Urinary bladder (tissue), 4 donors: ENCODE data around the gene PDE1C. TPM values are rescaled to one million over a fixed set of nuclear protein-coding genes. Genes with fewer than 3 reads are reported as not detected.

Experiments used
- DNase-seq: peaks from one replicate; pipeline ENCODE4 v3.0.0-alpha.2; 2015; ENCODE audit errors: extremely low spot score
- H3K27ac ChIP-seq: one replicate; pipeline ENCODE4 v1.5.1; 2013; ENCODE audit warnings: low read depth, mild to moderate bottlenecking, moderate library complexity
- H3K36me3 ChIP-seq: one replicate; pipeline ENCODE4 v1.6.1; 2013; ENCODE audit warnings: mild to moderate bottlenecking, moderate library complexity; ENCODE audit not compliant: insufficient read depth
- H3K4me1 ChIP-seq: one replicate; pipeline ENCODE4 v1.6.1; 2013; ENCODE audit warnings: mild to moderate bottlenecking, moderate library complexity; ENCODE audit not compliant: insufficient read depth
- H3K4me3 ChIP-seq: one replicate; pipeline ENCODE4 v1.5.1; 2013; ENCODE audit warnings: low read depth, low read length
- WGBS: extraction: QIAGEN DNeasy Blood & Tissue Kit; methylation state at CpG from one replicate; pipeline ENCODE4 v1.1.7; 2013; 5-methylcytosine and 5-hydroxymethylcytosine counted together
- polyA plus RNA-seq: library from polyadenylated mRNA; stranded (reverse); fragments of 200-250 nt; gene quantifications from one replicate; pipeline ENCODE4 v1.2.3, GENCODE V29; 2013
- total RNA-seq: library from RNA; depleted of rRNA; stranded (reverse); fragments of >200 nt; gene quantifications from one replicate; pipeline ENCODE4 v1.2.3, GENCODE V29; 2014
- donor health status: healthy with polysubstance abuse.
- donor health status: healthy.

The PDE1C gene
- total and polyA plus RNA-seq, 2 donors, result 15.9 to 20.4 TPM

GRCh38 chr7:31955641-31956040 is 114.6 kb downstream of the PDE1C start:
- no peaks in the 10 kb centered on the region for H3K4me1 ChIP-seq
- no peak overlapping the region for H3K27ac ChIP-seq
- WGBS, result 91% methylated on average over 6 of the region's 6 CpGs
- H3K36me3 ChIP-seq, result no peaks in the 10 kb centered on the region
- no peak overlapping the region for H3K4me3 ChIP-seq
- DNase-seq, result no peak

GRCh38 chr7:31955021-31955420 is 115.2 kb downstream of the PDE1C start:
- WGBS, result 61% methylated on average over 5 of the region's 5 CpGs
- DNase-seq, result no peak
- H3K36me3 ChIP-seq, result no peaks in the 10 kb centered on the region
- no peak overlapping the region for H3K4me3 ChIP-seq
- H3K27ac ChIP-seq, result no peak overlapping the region
- no peaks in the 10 kb centered on the region for H3K4me1 ChIP-seq

GRCh38 chr7:31954500-31954899 is 115.7 kb downstream of the PDE1C start:
- 70% methylated on average over 2 of the region's 2 CpGs for WGBS
- Histone ChIP-seq H3K4me1 (no peaks in the 10 kb centered on the region), H3K4me3 (no peak overlapping the region), H3K36me3 (no peaks in the 10 kb centered on the region), H3K27ac (no peak overlapping the region)
- DNase-seq, result no peak

GRCh38 chr7:31953432-31953831 is 116.8 kb downstream of the PDE1C start:
- WGBS, result 83% methylated on average over 2 of the region's 2 CpGs
- DNase-seq, result no peak
- Histone ChIP-seq H3K4me1 (no peaks in the 10 kb centered on the region), H3K4me3 (no peak overlapping the region), H3K27ac (no peak overlapping the region), H3K36me3 (no peaks in the 10 kb centered on the region)

GRCh38 chr7:31950091-31950755 is 120.0 kb downstream of the PDE1C start:
- Histone ChIP-seq H3K4me1 (no peaks in the 10 kb centered on the region), H3K4me3 (no peak overlapping the region), H3K27ac (no peak overlapping the region), H3K36me3 (no peaks in the 10 kb centered on the region)
- no peak for DNase-seq
- WGBS, result 66% methylated on average over 4 of the region's 4 CpGs

GRCh38 chr7:31948029-31948428 is 122.2 kb downstream of the PDE1C start:
- no peaks in the 10 kb centered on the region for H3K36me3 ChIP-seq
- no peak overlapping the region for H3K4me3 ChIP-seq
- DNase-seq, result no peak
- no peaks in the 10 kb centered on the region for H3K4me1 ChIP-seq
- H3K27ac ChIP-seq, result no peak overlapping the region
- WGBS, result 32% methylated on average over 1 of the region's 1 CpG

- 87% methylated on average over 1 of the region's 1 CpG for WGBS
- no peak overlapping the region for H3K27ac ChIP-seq
- no peaks in the 10 kb centered on the region for H3K36me3 ChIP-seq
- DNase-seq, result no peak
- H3K4me1 ChIP-seq, result no peaks in the 10 kb centered on the region
- H3K4me3 ChIP-seq, result no peak overlapping the region
These were observed 130.0 kb downstream of the PDE1C start for GRCh38 chr7:31940167-31940566.

- no peaks in the 10 kb centered on the region for H3K4me1 ChIP-seq
- DNase-seq, result no peak
- 79% methylated on average over 3 of the region's 3 CpGs for WGBS
- no peaks in the 10 kb centered on the region for H3K36me3 ChIP-seq
- no peak overlapping the region for H3K4me3 ChIP-seq
- no peak overlapping the region for H3K27ac ChIP-seq
These were observed 131.1 kb downstream of the PDE1C start for GRCh38 chr7:31939076-31939475.

GRCh38 chr7:31938650-31939049 is 131.6 kb downstream of the PDE1C start:
- DNase-seq, result no peak
- H3K4me1 ChIP-seq, result no peaks in the 10 kb centered on the region

GRCh38 chr7:31937982-31938381 is 132.2 kb downstream of the PDE1C start:
- no peak for DNase-seq
- H3K36me3 ChIP-seq, result no peaks in the 10 kb centered on the region
- H3K4me3 ChIP-seq, result no peak overlapping the region
- no peak overlapping the region for H3K27ac ChIP-seq
- no peaks in the 10 kb centered on the region for H3K4me1 ChIP-seq

More at GRCh38 chr7:31938650-31939049, 131.6 kb downstream of the PDE1C start:
- Histone ChIP-seq H3K36me3 (no peaks in the 10 kb centered on the region), H3K4me3 (no peak overlapping the region), H3K27ac (no peak overlapping the region)

- Histone ChIP-seq H3K4me1 (no peaks in the 10 kb centered on the region), H3K27ac (no peak overlapping the region), H3K36me3 (no peaks in the 10 kb centered on the region), H3K4me3 (no peak overlapping the region)
- 80% methylated on average over 10 of the region's 10 CpGs for WGBS
- DNase-seq, result no peak
These were observed 134.8 kb downstream of the PDE1C start for GRCh38 chr7:31935124-31936054.

GRCh38 chr7:31934551-31934950 is 135.7 kb downstream of the PDE1C start:
- Histone ChIP-seq H3K27ac (no peak overlapping the region), H3K36me3 (no peaks in the 10 kb centered on the region), H3K4me1 (no peaks in the 10 kb centered on the region), H3K4me3 (no peak overlapping the region)
- 56% methylated on average over 4 of the region's 4 CpGs for WGBS
- no peak for DNase-seq

- H3K4me3 ChIP-seq, result no peak overlapping the region
- DNase-seq, result no peak
- WGBS, result 57% methylated on average over 1 of the region's 1 CpG
- no peaks in the 10 kb centered on the region for H3K4me1 ChIP-seq
- no peak overlapping the region for H3K27ac ChIP-seq
- H3K36me3 ChIP-seq, result no peaks in the 10 kb centered on the region
These were observed 136.7 kb downstream of the PDE1C start for GRCh38 chr7:31933481-31933880.

GRCh38 chr7:31926991-31927584 is 143.1 kb downstream of the PDE1C start:
- Histone ChIP-seq H3K4me1 (no peaks in the 10 kb centered on the region), H3K27ac (no peak overlapping the region), H3K36me3 (no peaks in the 10 kb centered on the region), H3K4me3 (no peak overlapping the region)
- DNase-seq, result no peak
- WGBS, result 72% methylated on average over 5 of the region's 5 CpGs
